Head of caudate nucleus (tissue), 42 donors: ENCODE measurements around the gene UCN2.

ENCODE experiments used
- DNase-seq, 42 donors: peaks; one replicate each; pipeline versions ENCODE4 v3.0.0 to v3.0.0-alpha.2; 2020 to 2021; ENCODE audit warnings: mixed read lengths in 7 of 42
- intact Hi-C: fragments of 100-400 bp; cut with DNase I; formaldehyde crosslinking; loops from one replicate; pipeline ENCODE4 v1.15.0; 2022

UCN2 gene

GRCh38 chr3:48592519-48593087, 29.0 kb upstream of the UCN2 start:
- no peak for DNase-seq
- intact Hi-C loops: no loop called here

- DNase-seq: no peak
- intact Hi-C loops: no loop called here
Observed at GRCh38 chr3:48591886-48592518, 28.4 kb upstream of the UCN2 start.

DNA sequence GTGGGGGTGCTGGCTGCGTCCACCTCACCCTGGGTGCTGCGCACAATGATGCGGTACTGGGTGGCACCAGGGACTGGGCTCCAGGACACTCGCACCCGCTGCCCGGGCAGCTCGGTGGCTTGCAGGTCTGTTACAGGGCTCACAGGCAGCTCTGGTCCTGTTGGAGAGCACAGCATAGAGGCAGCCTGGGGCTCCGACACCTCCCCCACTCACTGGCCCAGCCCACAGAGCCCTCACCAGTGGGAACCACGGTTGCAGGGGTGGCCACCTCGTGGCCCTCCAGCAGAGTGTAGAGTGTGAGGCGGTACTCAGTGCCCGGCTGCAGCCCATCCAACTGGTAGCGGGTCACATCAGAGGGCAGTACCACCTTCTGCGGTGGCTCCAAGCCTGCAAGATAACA, 27.9 kb upstream of the UCN2 start:
- no peak for DNase-seq
- intact Hi-C loops: no loop called here

DNA sequence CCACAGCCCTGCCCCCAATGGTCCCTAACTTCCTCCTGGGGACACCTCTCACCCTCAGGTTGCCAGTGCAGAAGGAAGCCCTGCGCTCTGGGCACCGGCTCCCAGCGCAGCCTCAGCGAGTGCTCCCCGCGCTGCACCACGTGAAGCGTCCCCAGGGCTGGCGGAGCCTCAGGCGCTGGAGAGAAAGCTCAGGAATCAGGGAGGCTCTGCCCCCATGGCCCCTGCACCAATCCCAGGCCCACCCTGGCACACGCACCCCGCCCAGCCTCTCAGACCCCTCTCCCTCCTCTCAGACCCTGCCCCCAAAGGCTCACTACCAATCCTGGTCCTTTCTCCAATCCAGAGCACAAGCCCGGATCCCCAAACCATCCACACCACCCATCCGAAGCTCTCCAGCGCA, 24.6 kb upstream of the UCN2 start:
- intact Hi-C loops: no loop called here
- peak in 5 of 42 donors; percentile 12 to 36 (median 18) for DNase-seq

DNA sequence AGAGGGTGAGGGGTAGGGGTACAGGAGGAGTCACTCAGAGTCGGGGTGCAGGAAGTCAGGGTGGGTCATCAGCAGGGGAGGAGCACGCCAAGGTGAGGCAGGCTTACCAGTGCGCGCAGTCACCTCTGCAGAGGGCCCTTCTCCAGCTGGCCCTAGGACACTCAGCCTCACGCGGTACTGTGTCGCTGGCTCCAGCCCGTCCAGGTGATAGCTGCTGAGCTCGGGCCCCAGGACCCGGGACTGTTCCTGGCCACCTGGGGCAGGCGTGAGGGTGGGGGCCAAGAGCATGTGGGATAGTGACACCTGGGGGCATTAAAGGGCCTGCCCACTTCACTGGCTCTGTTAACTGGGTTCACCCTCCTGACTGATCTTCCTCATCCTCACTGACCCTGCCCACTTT, 24.1 kb upstream of the UCN2 start:
- no peak for DNase-seq
- intact Hi-C loops: no loop called here

DNA sequence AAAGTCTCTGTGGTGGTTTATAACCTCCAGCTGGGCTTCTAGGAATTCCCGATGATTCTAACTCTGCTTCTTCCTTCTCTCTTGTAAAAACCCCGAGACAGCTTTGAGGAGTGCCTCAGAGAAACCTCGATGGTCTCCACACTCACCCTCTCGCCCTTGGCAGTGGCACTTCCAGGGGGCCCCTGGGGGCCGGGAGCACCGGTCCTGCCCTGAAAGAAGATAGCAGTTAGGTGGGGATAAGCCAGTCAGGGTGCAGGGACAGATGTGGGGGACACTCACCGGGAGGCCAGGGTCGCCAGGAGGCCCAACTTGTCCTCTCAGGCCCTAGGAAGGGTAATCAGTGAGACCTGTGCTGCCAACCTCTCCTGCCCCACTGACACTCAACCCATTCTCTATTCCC, 21.8 kb upstream of the UCN2 start:
- intact Hi-C loops: no loop called here
- no peak for DNase-seq

DNA sequence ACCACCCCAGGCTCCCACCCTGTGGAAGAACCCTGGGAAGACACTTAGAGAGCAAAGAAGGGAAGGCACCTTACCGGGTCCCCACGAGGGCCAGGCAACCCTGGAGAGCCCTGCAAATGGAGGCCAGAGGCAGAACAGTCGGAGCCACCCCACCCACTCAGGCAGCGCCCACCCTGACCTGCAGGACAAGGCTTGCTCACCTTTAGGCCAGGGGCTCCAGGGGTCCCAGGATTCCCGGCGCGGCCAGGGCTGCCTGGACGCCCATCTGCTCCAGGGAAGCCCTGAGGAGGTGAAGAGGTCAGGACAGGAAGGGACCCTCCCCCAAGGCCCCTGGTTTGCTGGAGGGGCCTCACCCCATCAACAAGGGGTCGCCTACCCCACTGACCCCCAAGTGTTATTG, 21.3 kb upstream of the UCN2 start:
- intact Hi-C loops: no loop called here
- no peak for DNase-seq

GRCh38 chr3:48581621-48582481, 18.3 kb upstream of the UCN2 start:
- DNase-seq: no peak
- intact Hi-C loops: no loop called here

DNA sequence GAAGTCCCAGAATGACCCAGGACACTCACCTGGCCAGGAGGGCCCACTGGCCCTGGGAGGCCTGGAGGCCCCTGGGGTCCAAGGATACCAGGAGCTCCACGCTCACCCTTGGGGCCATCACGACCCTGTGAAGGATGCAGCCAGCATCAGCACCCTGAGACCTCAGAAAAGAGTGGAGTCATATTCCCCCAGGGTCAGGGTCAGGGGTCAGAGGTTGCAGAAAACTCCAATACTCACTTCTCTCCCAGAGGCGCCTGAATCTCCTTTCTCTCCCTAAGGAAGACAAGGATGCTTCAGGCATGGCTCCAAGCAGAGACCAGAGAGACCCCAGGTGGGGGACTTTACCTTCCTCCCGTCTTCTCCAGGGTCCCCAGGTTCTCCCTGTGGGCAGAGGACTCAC, 13.1 kb upstream of the UCN2 start:
- intact Hi-C loops: no loop called here
- DNase-seq: no peak

DNA sequence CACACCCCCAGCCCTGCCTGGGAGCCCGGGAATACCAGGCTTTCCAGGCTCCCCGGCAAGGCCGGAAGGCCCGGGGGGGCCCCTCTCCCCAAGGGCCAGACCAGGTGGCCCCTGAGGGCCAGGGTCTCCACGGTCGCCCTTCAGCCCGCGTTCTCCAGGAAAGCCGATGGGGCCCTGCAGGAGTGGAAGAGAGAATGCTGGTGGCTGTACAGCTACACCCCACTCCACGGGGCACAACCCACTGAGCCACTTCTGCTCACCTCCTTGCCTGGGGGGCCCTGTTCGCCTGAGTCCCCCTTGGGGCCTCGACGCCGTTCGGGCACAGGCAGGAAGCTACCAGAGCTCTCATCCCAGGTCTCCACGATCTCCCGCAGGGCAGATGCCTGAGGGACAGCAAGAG, 11.8 kb upstream of the UCN2 start:
- DNase-seq: no peak
- intact Hi-C loops: no loop called here

DNA sequence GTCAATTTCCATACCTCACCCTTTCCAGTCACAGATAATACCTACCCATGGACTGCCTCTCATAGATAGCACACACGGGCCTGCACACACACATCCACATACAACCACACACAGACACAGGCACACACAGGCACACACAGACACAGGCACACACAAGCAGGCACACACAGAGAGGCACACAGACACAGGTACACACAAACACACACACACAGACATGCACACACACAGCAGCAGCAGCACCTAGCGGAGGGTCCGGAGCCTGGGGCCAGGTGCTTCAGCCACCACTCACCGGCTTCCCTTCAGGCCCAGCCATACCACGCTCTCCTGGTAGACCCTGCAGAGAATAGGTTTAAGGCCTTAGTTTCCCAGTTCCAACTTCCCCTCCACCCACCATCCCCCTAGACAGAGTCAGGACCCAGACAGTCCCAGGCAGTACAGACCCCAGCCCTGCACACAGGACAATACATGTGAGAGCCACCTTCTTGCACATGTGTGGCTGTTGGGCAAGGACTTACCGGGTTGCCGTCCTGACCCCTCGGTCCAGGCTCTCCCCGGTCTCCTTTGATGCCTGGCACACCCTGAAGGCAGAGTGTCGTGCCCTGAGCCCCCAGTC, 10.5 kb upstream of the UCN2 start:
- intact Hi-C loops: no loop called here

DNA sequence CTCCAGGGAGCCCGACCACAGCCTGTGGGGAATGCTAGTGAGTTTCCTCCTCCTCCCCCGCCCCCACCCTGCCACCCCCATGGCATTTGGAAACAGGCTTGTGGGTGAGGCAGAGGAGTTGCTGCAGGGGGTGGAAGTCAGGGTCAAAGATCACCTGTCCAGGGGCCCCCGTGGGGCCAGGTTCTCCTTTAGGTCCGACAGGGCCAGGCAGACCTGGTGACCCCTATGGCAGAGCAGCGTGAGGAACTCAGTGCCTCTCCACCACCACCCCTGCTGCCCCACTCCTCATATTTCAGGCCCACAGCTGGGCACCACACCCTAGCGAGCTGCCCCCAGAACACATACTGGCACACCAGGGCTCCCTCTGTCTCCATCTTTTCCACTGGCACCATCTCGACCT, 8.9 kb upstream of the UCN2 start:
- intact Hi-C loops: no loop called here
- no peak for DNase-seq

More for the DNA sequence above, 10.5 kb upstream of the UCN2 start:
- no peak for DNase-seq

DNA sequence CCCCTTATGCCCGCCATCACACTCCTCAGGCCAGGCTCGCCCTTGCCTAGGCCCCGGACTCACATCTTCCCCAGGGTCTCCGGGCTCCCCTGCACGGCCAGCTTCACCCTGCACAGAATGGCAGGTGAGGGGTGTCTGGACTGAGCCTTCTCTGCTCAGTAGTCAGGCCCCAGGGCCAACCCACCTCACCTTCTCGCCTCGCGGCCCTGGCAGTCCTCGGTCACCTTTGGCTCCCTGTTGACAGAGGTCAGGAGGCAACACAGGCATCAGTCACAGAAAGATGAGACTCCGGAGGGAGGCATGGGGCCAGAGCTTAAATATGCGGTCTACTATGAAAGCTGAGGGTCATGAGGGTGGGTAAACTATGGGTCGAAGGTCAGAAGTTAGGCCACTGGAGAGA, 8.4 kb upstream of the UCN2 start:
- DNase-seq: no peak
- intact Hi-C loops: no loop called here

GRCh38 chr3:48569808-48570450, 6.3 kb upstream of the UCN2 start:
- DNase-seq: no peak

DNA sequence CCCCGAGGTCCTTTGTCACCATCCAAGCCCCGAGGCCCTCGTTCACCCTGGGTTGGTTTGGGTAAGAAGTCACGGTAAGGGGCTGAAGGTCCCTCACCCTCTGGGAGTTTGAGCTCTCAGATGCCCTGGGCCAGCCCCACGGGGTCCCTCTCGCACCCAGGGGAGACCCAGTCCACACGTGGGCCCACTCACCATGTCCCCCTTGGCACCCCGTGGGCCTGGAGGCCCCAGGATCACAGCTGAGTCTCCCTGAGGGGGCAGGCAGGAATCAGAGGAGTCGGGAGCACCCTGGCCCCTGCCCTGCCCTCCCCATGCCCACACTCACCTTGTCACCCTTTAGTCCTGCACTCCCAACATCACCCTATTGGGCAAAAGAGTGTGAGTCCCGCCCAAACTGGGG, 5.8 kb upstream of the UCN2 start:
- intact Hi-C loops: no loop called here
- DNase-seq: no peak

More at GRCh38 chr3:48569808-48570450, 6.3 kb upstream of the UCN2 start:
- intact Hi-C loops: no loop called here

DNA sequence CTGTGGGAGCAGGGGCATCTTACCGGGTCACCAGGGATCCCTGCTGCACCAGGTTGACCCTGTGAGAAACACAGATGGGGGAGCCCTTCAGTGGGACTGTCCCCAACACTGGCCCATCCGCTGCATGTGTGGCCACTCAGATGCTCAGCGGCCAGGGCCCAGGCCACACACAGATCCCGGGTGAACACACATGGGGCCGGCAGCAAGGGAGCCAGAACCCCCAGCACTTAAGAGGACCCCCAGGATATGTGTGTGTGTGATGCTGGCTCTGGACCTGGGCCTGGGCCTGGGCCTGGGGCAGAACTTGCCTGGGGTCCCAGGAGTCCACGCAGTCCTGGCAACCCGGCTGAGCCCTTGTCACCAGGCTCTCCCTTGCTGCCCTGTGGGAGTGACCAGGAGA, 4.9 kb upstream of the UCN2 start:
- intact Hi-C loops: no loop called here
- no peak for DNase-seq

- no peak for DNase-seq
- intact Hi-C loops: no loop called here
Observed at GRCh38 chr3:48567500-48567899, 3.9 kb upstream of the UCN2 start.

GRCh38 chr3:48567090-48567489, 3.5 kb upstream of the UCN2 start:
- no peak for DNase-seq
- intact Hi-C loops: no loop called here

- intact Hi-C loops: no loop called here
- DNase-seq: no peak
Observed at GRCh38 chr3:48566401-48566760, 2.8 kb upstream of the UCN2 start.
